GM19193 (cell line): ENCODE measurements around the gene UBE2Q2.

ENCODE experiments used
- POLR2A ChIP-seq: IDR thresholded peaks from 4 replicates; pipeline ENCODE4 v1.6.1; 2011; ENCODE audit not compliant: insufficient read depth, insufficient read length; ENCODE audit errors: extremely low read depth

UBE2Q2 gene

DNA sequence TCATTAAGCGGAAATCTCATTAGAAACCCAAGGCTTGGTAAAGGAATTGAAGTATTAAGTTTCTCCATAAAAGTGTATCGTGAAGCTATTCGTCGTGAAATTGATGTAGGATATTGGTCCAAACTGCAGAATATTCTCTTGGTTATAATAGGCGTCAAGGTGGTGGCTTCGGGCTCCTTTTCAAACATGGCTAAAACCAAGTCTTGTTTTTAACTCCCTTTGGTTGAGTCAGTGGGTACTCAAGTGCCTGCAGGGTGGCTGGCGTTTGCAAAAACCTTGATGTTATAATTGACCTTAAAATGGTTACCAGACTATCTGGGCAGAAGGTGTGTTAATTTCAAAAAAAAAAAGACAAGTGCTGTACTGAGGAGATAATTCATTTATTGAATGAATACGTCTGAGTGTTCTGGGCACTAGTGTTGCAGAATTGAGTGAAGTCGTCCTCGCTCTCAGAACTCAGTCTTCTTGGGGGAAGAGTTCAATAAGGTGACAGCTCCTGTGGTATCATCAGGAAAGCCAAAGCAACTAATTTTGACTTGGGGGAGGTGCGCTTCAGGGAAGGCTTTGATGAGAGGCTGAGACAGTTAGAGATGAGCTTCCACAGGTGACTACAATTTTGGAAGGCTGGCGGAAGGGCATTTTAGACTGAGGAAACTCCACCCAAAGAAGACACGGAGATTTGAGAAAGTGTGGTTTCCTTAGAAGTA is 1.5 kb downstream of the UBE2Q2 start:
- no peak for TF ChIP-seq POLR2A

DNA sequence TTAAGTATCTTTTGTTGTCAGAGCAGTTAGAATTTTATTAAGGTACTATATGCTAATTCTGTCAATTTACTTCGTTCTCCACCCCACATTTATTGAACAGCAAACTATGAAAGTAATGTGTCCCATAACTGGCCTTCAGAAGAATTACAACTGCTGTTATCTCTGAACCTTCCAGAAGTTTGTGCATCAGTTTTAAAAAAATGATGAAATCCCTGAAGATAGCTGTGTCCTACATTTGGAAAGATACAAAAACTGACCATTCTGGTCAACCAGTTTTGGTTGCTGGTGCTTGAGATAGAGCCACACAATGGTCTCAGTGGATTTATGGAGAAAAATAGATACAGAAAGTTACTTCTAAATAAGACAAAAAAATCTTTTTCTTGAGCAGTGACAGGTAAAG is 5.9 kb downstream of the UBE2Q2 start:
- no peak for TF ChIP-seq POLR2A

DNA sequence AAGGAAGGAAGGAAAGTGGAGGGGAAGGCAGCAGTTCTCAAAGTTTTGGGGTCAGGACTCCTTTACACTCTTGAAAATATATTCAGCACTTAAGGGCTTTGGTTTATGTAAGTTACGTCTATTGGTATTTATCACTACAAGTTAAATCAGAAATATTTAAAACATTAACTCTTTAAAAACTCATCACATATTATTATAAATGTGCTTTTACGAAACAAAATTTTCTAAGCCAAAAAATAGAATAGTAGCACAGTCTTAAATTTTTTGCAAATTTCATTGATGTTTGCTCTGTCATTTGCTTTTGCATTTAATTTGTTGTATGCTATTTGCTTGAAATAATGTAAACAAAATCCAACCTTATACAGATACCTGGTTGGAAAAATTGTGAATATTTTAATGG is 7.5 kb downstream of the UBE2Q2 start:
- TF ChIP-seq POLR2A: no peak

DNA sequence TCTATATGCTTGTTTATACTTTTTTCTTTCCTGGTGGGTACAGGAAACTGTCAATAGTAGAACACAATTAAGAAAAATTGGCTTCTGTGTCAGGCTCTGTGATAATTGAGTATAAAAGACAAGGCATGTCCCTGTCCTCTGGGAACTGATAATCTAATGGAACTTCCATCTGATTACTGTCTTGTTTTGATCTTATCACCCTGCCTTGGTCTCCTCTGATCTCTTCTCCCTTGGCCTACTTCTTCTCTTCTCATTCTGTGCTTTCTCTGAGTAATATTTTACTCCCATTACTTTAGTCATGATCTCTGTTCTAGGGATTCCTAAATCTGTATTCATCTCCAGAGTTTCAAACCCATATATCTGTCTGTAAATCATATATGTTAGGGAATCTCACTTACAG is 14.6 kb downstream of the UBE2Q2 start:
- TF ChIP-seq POLR2A: no peak

DNA sequence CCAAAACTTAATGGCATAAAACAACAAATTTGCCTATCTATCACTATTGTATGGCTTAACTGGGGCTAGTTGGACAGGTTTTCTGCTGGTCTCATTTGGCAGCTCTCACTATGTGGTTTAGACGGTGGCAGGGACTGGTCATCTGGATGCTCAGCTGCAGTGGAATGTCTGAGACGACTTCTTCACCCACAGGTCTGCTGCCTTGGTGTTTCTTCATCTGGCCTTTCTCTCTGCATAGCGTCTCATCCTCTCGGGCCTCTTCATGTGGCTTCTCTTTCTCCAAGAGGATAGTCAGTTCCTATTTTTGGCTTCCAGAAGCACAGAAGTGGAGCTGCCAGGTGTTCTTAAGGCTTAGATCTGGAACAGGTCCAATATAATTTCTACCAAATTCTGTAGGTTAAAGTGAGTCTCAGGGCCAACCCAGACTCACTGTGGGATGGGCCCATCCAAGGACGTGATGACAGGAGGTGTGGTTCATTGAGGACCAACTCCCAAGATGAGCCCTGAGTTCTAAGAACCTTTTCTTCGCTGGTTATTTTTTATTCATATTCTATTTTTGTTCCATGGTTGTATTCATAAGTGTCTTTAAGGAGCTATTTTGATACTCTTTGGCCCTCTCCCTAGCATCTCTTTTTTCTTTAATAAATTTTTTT is 18.6 kb downstream of the UBE2Q2 start:
- no peak for TF ChIP-seq POLR2A

DNA sequence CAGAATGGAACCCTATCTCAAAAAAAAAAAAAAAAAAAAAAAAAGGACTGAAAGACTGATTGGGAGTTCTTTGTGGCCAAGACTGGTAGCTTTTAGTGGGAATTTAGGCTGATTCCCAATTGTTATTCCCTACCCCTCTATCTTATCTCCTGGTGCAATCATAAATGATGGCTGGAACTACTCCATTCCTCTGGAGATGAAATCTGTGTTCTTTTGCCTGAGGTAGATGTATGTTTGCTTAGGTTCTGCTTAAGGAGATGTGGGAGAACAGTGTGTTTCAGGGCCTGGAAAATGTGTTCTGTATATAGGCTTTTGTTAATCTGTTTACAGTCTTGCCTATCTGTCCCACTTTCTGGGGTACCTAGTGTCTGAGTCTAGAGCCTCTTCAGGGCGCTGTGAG is 19.5 kb downstream of the UBE2Q2 start:
- no peak for TF ChIP-seq POLR2A

DNA sequence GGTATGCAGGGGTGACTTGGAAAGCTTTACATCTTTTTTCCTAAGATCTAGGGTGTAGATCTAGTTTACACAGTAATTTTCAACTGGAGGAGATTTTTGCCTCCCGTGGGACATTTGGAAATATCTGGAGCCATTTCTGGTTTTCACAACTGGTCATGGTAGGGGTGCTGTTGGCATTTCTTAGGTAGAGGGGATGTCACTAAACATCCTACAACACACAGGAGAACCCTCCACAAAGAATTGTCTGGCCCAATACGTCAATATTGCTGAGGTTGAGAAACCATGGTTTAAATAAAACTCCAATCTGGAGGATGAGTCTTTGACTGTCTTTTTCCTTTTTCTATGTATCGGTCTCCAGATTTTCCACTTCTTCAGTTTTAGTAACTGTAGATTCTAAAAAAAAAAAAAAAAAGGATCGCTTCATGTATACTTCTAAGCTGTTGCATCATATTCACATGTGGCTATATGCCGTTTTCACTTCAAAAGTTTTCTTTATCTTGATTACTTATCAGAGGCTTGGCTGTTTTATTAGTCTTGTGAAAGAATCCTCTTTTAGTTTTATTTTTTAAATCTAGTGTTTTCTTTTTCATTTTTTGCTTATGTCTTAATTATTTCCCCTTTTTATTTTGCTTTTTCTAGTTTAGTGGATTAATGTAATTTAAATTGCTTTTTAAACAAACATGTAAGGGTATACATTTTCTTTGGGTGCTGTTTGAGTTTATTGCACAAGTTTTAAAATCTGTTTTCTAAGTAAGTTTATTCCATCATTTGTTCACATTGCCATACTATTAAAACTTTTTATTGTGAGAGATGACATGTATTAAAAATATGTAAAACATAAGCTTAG is 21.2 kb downstream of the UBE2Q2 start:
- TF ChIP-seq POLR2A: no peak

DNA sequence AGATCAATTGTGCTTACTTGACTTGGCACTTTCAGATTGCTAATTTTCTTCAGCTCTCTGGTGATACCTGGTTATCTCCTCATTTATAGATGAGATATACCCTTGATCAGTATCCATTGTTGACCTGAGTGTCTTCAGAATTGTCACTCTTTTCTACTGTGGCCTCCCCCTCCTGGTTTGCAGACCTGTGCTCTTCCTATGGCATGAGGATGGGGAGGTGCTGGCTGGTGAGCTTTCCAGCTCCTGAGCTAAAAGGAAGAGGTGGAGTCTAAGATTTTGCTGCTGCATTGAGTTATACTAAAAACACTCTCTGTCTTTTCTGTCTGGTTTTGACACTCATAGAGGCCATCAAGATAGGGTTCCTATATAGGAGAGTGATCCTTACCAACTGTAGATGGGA is 23.7 kb downstream of the UBE2Q2 start:
- TF ChIP-seq POLR2A: no peak

DNA sequence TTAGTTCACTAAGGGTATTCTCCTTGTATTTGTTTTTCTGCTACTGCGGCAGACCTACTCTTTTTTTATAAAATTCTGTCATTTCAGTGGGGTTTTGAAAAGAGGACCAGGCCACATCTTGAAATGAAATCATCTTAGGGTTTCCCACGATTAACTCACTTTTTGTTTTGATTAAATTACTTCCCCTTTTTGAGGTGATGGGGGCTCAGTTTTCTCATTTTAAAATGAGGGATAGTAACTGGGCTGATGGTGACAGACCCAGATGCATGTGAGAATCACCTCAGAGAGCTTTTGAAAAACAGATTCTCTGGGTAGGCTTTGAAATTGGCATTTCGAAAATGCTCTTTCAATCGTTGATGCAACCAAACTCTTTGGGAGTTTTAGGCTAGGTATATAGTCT is 24.2 kb downstream of the UBE2Q2 start:
- no peak for TF ChIP-seq POLR2A

DNA sequence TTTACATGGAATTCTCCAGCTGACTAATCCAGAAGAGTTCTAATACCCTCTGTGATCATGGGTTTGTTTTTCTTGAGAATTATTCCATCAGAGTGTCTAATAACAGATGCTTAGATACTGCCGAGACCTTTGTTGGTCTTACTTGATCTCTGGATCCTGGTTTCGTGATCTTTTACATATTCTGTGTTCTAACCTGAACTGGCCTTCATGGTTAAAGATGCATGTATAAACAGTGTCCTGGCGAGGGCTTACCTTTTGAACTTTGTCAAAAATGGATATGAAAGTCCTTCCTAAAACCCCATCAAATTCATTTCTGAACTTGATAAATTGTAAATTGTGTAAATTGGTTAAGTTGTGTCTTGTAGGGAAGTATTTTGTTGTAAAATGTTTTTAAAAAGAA is 24.8 kb downstream of the UBE2Q2 start:
- TF ChIP-seq POLR2A: no peak

DNA sequence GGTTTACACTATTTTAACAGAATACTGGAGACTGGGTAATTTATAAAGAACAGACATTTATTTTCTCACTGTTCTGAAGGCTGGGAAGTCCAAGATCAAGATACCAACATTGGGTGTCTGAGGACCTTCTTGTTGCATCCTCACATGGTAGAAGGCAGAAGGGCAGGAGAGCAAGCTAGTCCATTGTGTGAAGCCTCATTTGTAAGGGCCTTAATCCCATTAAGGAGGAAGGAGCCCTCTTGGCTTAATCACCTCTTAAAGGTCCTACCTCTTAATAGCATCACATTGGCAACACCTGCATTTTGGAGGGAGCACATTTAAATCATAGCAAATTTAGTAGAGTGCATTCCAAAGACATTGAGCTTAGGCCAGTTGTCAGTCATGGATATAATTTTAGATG is 26.2 kb downstream of the UBE2Q2 start:
- TF ChIP-seq POLR2A: no peak

DNA sequence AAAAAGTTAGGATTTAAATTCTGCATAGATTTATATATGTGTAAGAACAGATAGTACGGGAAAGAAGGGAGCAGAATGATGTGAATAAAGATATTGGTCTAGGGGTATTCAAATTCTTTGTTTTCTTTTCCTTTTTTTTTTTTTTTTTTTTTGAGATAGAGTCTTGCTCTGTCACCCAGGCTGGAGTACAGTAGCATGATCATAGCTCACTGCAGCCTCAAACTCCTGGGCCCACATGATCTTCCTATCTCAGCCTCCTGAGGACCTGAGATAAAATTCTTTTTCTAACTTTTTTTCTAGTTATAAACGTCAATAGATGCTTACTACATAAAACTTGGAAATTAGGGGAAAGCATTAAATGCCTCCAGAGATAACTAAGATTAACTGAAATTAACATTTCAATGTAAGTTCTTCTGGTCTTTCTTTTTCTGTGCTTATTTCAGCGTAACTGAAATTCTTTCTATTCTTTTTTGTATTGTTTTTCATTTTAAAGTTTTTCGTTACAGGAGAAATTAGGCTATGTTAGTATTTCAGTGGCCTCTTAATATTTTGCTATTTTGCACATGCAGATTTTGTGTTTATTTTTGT is 29.2 kb downstream of the UBE2Q2 start:
- TF ChIP-seq POLR2A: no peak

DNA sequence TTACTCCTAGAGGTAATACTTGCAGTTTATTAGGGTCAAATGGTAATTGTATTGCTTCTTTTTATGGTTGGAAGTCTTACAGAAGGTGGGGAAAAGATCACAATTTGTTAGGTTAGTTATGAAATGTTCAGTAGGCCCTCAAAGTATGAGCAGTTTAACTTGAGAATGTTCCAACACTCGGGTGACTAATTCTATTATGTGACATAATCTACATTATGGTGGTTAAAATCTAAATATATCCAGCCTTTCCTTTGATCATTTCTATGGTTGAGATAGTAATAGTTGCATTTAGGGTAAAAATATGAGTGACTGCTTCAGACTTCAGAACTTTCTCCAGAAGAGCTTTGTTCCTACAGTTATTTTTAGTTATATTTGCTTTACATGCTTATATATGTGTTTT is 40.8 kb downstream of the UBE2Q2 start:
- no peak for TF ChIP-seq POLR2A

DNA sequence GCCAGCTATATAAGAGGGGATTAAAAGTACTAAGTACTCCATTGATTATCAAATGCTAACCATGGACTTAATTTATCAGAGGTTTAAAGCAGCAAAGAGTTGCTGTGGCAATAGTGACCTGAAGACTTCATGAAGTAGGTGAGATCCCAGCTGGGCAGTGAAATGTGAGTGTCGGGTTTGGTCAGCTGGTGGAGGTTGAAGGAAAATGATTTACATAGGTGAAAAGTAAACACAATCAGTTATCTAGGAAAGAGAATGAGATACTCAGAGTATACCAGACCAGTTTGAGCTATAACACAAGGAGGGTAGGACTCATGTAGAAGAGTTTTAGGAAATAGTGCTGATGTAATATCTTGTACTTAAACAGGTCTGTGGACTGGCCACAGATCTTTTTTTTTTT is 43.9 kb downstream of the UBE2Q2 start:
- TF ChIP-seq POLR2A: no peak

DNA sequence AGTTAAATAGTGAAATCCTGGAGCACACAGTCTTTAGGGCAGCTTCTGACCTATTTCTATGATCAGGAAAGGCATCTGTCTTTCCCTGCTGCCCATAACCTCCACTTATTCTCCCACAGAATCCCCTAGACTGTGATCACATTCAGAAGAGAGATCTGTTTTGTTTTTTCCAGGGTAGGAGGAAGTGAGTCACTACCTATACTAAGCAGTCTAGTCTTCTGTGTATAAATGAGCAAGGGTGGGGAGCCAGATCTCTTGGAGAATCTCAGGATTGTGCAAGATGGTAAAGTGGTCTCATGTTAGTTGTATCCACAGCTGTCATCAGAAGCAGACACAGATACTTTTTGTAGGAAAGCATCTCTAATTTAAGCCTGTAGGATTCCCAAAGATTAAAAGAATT is 48.6 kb downstream of the UBE2Q2 start:
- TF ChIP-seq POLR2A: no peak
